Gastroesophageal sphincter (tissue), 4 donors: ENCODE measurements around the gene COA5. TPM values are rescaled to one million over a fixed set of nuclear protein-coding genes. Genes with fewer than 3 reads are reported as not detected.
A peak's percentile ranks its signal among the peaks of the same experiment; 100 is the strongest.

ENCODE experiments used
- ATAC-seq: fragments of 150-250 bp; one replicate; pipeline ENCODE4 v1.9.1; 2016; ENCODE audit warnings: mild to moderate bottlenecking, moderate library complexity
- H3K27ac ChIP-seq, 4 donors: fragments of 200-600 bp; sonication (generic) in 3 of 4; 1 replicate in 3 of 4; 2 replicates in 1 of 4; pipeline ENCODE4 v1.5.1; 2016 to 2019
- H3K27me3 ChIP-seq: fragments of 200-600 bp; sonication (generic); one replicate; pipeline ENCODE4 v1.5.1; 2019
- H3K36me3 ChIP-seq, 2 donors: fragments of 200-600 bp; sonication (generic); one replicate each; pipeline ENCODE4 v1.5.1; 2019; ENCODE audit warnings: control low read depth in 1 of 2
- H3K4me1 ChIP-seq, 3 donors: fragments of 200-600 bp; sonication (generic); 1 replicate in 2 of 3; 2 replicates in 1 of 3; pipeline ENCODE4 v1.5.1; 2016 to 2019; ENCODE audit warnings: control low read depth in 2 of 3
- H3K4me3 ChIP-seq, 2 donors: fragments of 200-600 bp; sonication (generic); one replicate each; pipeline ENCODE4 v1.5.1; 2019; ENCODE audit warnings: mild to moderate bottlenecking in 1 of 2, moderate library complexity in 1 of 2
- H3K9me3 ChIP-seq, 3 donors: fragments of 200-600 bp; sonication (generic); one replicate each; pipeline ENCODE4 v1.5.1; 2017 to 2019; ENCODE audit warnings: control low read depth in 2 of 3
- CTCF ChIP-seq, 4 experiments: fragments of 200-600 bp in 2 of 4; fragments of 450-650 bp in 2 of 4; sonication (generic) in 1 of 4; IDR thresholded peaks; one replicate each; pipeline ENCODE4 v1.5.1; 2017 to 2019; ENCODE audit warnings: antibody characterized with exemption in 4 of 4, mild to moderate bottlenecking in 2 of 4, moderate library complexity in 2 of 4
- EP300 ChIP-seq: sonication (generic); formaldehyde crosslinking; IDR thresholded peaks from one replicate; pipeline ENCODE4 v1.6.1; 2017; ENCODE audit warnings: antibody characterized with exemption, mild to moderate bottlenecking
- POLR2A ChIP-seq, 2 donors: fragments of 450-650 bp; IDR thresholded peaks; one replicate each; pipeline ENCODE4 v1.6.1; 2017; ENCODE audit warnings: antibody characterized with exemption in 2 of 2, mild to moderate bottlenecking in 2 of 2, moderate library complexity in 1 of 2
- POLR2AphosphoS5 ChIP-seq: sonication (generic); formaldehyde crosslinking; IDR thresholded peaks from one replicate; pipeline ENCODE4 v1.6.1; 2017; ENCODE audit warnings: antibody characterized with exemption
- WGBS, 2 donors: methylation state at CpG; one replicate each; pipeline ENCODE4 v1.1.5; 2018; ENCODE audit warnings: low coverage in 1 of 2; 5-methylcytosine and 5-hydroxymethylcytosine counted together
- total RNA-seq, 4 donors: library from RNA; depleted of rRNA; stranded (reverse); fragments of >200 nt; gene quantifications; one replicate each; pipeline ENCODE4 v1.1.0, GENCODE V29; 2016

The COA5 gene
- 10 to 100 TPM; 35.1 to 64.9 (median 42.3) TPM for total RNA-seq

GRCh38 chr2:98608116-98608961 lies at the start of gene COA5, which contains the start of gene UNC50:
TSS of gene COA5 (minus strand) at chr2:98608512. CDS start at chr2:98608405, 107 bp downstream.
TSS of gene UNC50 (plus strand) at chr2:98608589. CDS start at chr2:98609760, 1,171 bp downstream.
- peak; percentile 96 for ATAC-seq
- WGBS, 2 donors: 2% methylated on average over 9 of the region's 93 CpGs; no CpG with 5 or more reads in 1 of the 2 donors
- peaks cover 14 to 74% (median 39%) of the 10 kb centered on the region in 3 donors for H3K4me1 ChIP-seq

GRCh38 chr2:98656800-98657199 lies 48.5 kb upstream of the COA5 start:
- H3K9me3 ChIP-seq: peaks cover 0 to 4% (median 0%) of the 10 kb centered on the region in 3 donors
- no peak overlapping the region for H3K27ac ChIP-seq
- WGBS, 2 donors: 76 to 95% methylated on average over 4 of the region's 4 CpGs
- ATAC-seq: no peak
- H3K4me1 ChIP-seq: no peaks in the 10 kb centered on the region
- H3K4me3 ChIP-seq: no peak overlapping the region
- TF ChIP-seq CTCF (IDR thresholded peaks at IDR 0.05) (no peak), POLR2AphosphoS5 (no peak), EP300 (no peak), POLR2A (IDR thresholded peaks at IDR 0.05) (no peak)
- peaks cover 0 to 11% of the 10 kb centered on the region in 2 donors for H3K36me3 ChIP-seq
- no peaks in the 10 kb centered on the region for H3K27me3 ChIP-seq

More at GRCh38 chr2:98608116-98608961, at the start of gene COA5, which contains the start of gene UNC50:
- Histone ChIP-seq H3K9me3 (no peaks in the 10 kb centered on the region), H3K4me3 (peak within 1 kb of the TSS; percentile 97 to 99), H3K27ac (peak within 1 kb of the TSS; percentile 93 to 99 (median 96)), H3K36me3 (peaks cover 0 to 40% of the 10 kb centered on the region in 2 donors), H3K27me3 (no peaks in the 10 kb centered on the region)
- TF ChIP-seq POLR2AphosphoS5 (peak; percentile 96), CTCF (IDR thresholded peaks at IDR 0.05) (peak in 3 of 4 experiments; percentile 3 to 30 (median 19)), POLR2A (IDR thresholded peaks at IDR 0.05) (peak; percentile 87 to 89), EP300 (no peak)

- 72 to 78% methylated on average over 3 of the region's 3 CpGs for WGBS, 2 donors
- H3K9me3 ChIP-seq: no peaks in the 10 kb centered on the region
- TF ChIP-seq CTCF (IDR thresholded peaks at IDR 0.05) (no peak), POLR2AphosphoS5 (no peak), POLR2A (IDR thresholded peaks at IDR 0.05) (no peak), EP300 (no peak)
- no peaks in the 10 kb centered on the region for H3K36me3 ChIP-seq
- ATAC-seq: no peak
- no peak overlapping the region for H3K27ac ChIP-seq
- no peaks in the 10 kb centered on the region for H3K27me3 ChIP-seq
- H3K4me3 ChIP-seq: no peak overlapping the region
- H3K4me1 ChIP-seq: no peaks in the 10 kb centered on the region
Observed at GRCh38 chr2:98654699-98655495, 46.6 kb upstream of the COA5 start.

- H3K4me3 ChIP-seq: no peak overlapping the region
- TF ChIP-seq CTCF (IDR thresholded peaks at IDR 0.05): no peak
- no peak for TF ChIP-seq POLR2A (IDR thresholded peaks at IDR 0.05)
- TF ChIP-seq POLR2AphosphoS5: no peak
- TF ChIP-seq EP300: no peak
- 79 to 88% methylated on average over 1 of the region's 1 CpG for WGBS, 2 donors
- H3K9me3 ChIP-seq: no peaks in the 10 kb centered on the region
- peaks cover 0 to 26% of the 10 kb centered on the region in 2 donors for H3K36me3 ChIP-seq
- no peak overlapping the region for H3K27ac ChIP-seq
- no peaks in the 10 kb centered on the region for H3K27me3 ChIP-seq
- H3K4me1 ChIP-seq: peaks cover 0 to 6% (median 0%) of the 10 kb centered on the region in 3 donors
- no peak for ATAC-seq
Observed at GRCh38 chr2:98650998-98651397, 42.7 kb upstream of the COA5 start.
